A549 (cell line): ENCODE data around the gene TNS2.

Experiments
- CTCF ChIP-seq: fragments of >200 bp; sonication (Bioruptor Twin); formaldehyde crosslinking; IDR thresholded peaks from 3 replicates; pipeline ENCODE4 v1.5.1; 2016
- EHMT2 ChIP-seq: fragments of 200-600 bp; sonication (generic); IDR thresholded peaks from 2 replicates; pipeline ENCODE4 v1.6.1; 2016; ENCODE audit warnings: antibody characterized with exemption, low read depth, mild to moderate bottlenecking, moderate library complexity
- EP300 ChIP-seq, 2 experiments: fragments of >200 bp; sonication (Bioruptor Twin); formaldehyde crosslinking; IDR thresholded peaks; 2 replicates in 1 of 2; 3 replicates in 1 of 2; pipeline ENCODE4 v1.6.1; 2016 to 2017
- KDM1A ChIP-seq: fragments of 200-600 bp; sonication (generic); IDR thresholded peaks from 2 replicates; pipeline ENCODE4 v1.6.1; 2016; ENCODE audit warnings: low read depth, mild to moderate bottlenecking
- MAX ChIP-seq: IDR thresholded peaks from 2 replicates; pipeline ENCODE4 v1.6.1; 2012
- PBX3 ChIP-seq: IDR thresholded peaks from 2 replicates; pipeline ENCODE4 v1.6.1; 2012
- ZC3H11A ChIP-seq: fragments of 450-650 bp; IDR thresholded peaks from 2 replicates; pipeline ENCODE4 v1.6.1; 2014; ENCODE audit warnings: antibody characterized with exemption, mild to moderate bottlenecking

- no peak; the same call in 1 of the 2 replicates for TF ChIP-seq ZC3H11A
- no peak for TF ChIP-seq EHMT2
- peak; percentile 96 for TF ChIP-seq CTCF
- TF ChIP-seq PBX3, result no peak
- TF ChIP-seq MAX, result no peak
- TF ChIP-seq EP300 (IDR thresholded peaks at IDR 0.05), result no peak
- TF ChIP-seq KDM1A, result no peak
Observed at GRCh38 chr12:53065975-53066931, 16.4 kb downstream of the TNS2 start.
